AG09309 (cell line): ENCODE data around the gene PRDX5.

Experiments
- DNase-seq: peaks from one replicate; pipeline ENCODE4 v3.0.0-alpha.2; 2010; ENCODE audit warnings: low read depth
- H3K4me3 ChIP-seq: 2 replicates; pipeline ENCODE4 v1.5.1; 2011; ENCODE audit warnings: mild to moderate bottlenecking, low read depth, low read length, moderate library complexity; ENCODE audit not compliant: control insufficient read depth
- CTCF ChIP-seq: IDR thresholded peaks from 2 replicates; pipeline ENCODE4 v1.5.1; 2011; ENCODE audit warnings: mild to moderate bottlenecking, low read depth, low read length, inconsistent platforms; ENCODE audit not compliant: insufficient read depth, control insufficient read depth; ENCODE audit errors: missing control alignments

Gene PRDX5

GRCh38 chr11:64296236-64296635 lies 21.7 kb upstream of the PRDX5 start:
- no peak for TF ChIP-seq CTCF
- H3K4me3 ChIP-seq = no peak overlapping the region
- DNase-seq = no peak

- no peak for TF ChIP-seq CTCF
- H3K4me3 ChIP-seq = no peak overlapping the region
Measured at GRCh38 chr11:64296830-64297698, 20.9 kb upstream of the PRDX5 start.

GRCh38 chr11:64297699-64298358 lies 20.1 kb upstream of the PRDX5 start:
- no peak for DNase-seq
- no peak overlapping the region for H3K4me3 ChIP-seq
- no peak for TF ChIP-seq CTCF

More at GRCh38 chr11:64296830-64297698, 20.9 kb upstream of the PRDX5 start:
- DNase-seq = no peak

GRCh38 chr11:64298966-64299846 lies 18.7 kb upstream of the PRDX5 start:
- TF ChIP-seq CTCF = no peak
- peak overlapping the region; percentile 18 for H3K4me3 ChIP-seq
- DNase-seq = no peak

GRCh38 chr11:64299847-64300648 lies 17.9 kb upstream of the PRDX5 start, which contains the start of gene CATSPERZ:
CATSPERZ (plus strand) TSS chr11:64300358; CDS start chr11:64300411, 53 bp downstream.
- peak within 1 kb of the TSS; percentile 28 for H3K4me3 ChIP-seq
- no peak for DNase-seq
- no peak for TF ChIP-seq CTCF
